ENCODE results near the gene HSP90AB1. TPM values are rescaled to one million over a fixed set of nuclear protein-coding genes. Genes with fewer than 3 reads are reported as not detected.

Gene HSP90AB1
- total RNA-seq, 1 donor from 2014 or later: 873 TPM

DNA sequence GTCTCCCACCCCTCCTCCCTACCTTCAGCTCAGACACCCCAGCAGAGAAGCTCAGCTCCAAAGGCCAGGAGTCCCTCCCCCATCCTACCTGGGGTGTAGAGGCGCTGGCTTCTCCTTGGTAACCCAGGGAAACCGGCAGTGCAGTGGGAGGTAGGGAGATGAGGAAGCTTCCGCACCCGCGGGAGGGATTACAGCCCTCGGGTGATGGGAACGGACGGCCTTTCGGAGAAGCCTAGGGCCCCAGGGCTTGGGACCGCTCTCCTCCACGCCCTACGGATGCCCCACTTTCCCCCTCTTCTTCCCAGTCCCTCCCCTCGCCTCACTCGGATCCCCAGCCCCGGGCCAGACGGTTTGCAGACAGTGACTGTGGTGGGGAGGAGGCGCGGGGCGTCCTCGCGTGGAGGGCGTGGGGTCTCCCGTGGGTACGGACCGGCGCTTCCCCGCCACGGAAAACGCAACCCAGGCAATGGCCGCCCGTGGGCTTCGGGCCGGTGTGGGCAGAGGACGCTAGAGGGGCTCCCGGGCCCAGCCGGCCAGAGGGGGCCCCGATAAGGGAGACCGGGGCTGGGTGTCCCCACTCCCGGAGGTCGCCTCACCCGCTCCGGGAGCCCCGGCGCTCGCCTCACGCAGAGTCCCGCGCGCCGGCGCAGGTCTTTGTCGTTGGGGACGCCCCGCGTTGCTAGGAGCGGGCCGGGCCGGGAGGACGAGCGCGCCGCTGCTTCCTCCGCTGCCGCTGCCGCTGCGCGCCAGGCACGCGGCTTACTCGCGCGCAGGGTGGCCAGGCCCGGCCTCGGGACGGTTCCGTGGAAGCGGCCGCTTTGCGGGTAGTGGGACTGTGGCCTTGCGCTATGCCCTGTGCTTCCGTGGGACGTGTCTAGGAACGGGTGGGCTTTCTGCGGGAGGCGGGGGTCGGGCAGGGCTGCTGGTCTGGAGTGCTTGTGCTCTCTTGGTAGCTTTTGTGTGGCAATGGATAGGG lies 50.5 kb downstream of the HSP90AB1 start:
- intact Hi-C loops (cut with micrococcal nuclease): no loop called here
- DNase-seq (peak; percentile 74), ATAC-seq (peak; percentile 88)

DNA sequence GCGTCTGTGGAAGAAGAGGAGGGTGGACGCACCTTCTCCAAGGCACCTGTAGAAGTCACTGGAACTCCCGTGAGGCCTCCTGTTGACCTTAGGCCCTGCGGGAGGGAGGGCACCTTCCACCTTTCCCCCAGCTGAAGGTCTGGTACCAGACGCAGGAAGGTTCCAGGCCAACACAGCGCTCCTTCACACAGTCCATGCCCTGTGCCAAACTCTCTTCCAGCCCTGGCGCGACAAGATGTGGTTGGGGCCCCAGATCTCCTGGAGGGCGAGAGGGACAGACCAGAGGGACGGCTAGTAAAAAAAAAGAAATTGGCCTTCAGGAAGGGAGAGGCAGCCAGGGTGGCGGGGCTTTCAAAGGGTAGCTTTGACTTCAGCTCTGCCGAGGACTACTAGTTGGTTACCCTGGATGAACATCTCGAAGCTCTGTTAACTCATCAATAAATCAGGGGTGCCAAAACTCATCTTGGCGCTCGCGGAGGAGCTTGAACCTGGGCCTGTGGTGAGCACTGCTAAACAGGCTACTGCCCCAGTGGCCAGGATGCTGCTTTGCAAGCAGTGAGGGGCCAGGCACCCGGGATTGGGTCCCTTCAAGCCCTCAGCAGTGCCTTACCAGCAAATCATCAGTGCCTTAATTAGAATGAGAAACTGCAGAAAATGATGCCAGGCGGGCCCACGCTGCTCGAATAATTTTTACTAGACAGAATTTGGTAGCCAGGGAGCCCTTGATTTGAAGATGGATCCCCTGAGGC lies 51.3 kb downstream of the HSP90AB1 start:
- peak; percentile 7 for ATAC-seq
- intact Hi-C loops (cut with micrococcal nuclease): no loop called here
- DNase-seq: no peak

DNA sequence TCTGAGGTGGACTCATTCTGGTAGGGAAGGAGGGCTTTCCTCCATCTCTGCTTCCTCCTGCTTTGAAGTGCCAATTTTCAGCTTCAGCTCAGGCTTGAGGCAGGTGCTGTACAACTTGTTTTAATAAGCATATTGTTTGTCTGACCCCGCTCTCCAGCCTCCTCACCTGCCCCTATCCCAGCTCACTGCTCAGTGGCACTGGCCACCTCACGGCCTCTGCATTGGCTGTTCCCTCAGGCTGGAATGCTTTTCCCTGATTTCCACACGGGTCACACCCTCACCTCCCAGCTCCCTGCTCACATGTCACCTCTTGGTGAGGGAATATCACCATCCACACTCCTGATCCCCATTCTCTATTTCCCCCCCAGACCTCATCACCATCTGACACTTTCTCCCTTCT lies 52.0 kb downstream of the HSP90AB1 start:
- intact Hi-C loops (cut with micrococcal nuclease): no loop called here
- ATAC-seq: no peak

DNA sequence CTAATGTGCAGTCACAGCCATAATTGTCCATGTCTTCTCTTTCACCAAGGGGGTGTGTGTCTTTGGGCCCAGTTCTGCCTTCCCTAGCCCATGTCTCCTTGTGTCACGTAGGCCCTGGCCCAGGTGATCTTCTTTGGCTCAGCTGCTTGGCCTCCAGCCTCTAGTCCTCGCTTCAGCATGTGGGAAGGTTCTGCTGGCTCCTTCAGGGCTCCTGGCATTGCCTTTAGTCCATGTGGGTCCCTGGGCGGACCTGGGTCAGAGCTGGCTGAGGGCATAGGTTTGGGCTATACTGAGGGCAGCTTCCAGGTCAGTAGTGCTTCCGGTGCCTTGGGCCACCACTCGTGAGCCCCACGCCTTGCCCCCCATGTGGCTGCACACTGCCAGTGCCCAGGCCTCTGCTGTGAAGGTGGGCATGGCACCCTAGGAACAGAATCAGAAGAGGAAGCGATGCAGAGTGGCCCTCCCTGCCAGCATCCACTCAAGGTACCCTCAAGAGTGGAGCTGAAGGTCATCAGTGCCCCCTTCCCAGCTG lies 53.5 kb downstream of the HSP90AB1 start:
- ATAC-seq: no peak
- DNase-seq: no peak
- intact Hi-C loops (cut with micrococcal nuclease): no loop called here

More for the DNA sequence above, 52.0 kb downstream of the HSP90AB1 start:
- no peak for DNase-seq

DNA sequence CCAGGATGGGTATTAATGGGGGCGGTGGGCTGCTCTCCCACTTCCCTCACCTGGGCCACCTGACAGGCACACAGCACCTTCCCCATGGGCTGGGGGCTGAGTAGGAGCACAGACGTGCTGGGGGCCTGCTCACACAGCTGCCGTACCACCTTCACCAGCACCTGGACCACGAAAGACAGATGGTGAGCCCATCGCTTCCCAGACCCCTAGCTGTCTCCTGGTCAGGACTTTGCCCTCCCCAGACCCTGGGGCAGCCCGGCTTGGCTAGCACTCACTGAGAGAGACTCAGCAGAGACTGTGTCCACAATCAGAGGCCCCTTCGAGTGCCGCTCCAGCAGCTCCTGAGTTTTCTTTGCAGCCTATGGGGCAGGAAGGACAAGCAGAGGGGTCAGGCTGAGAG lies 54.2 kb downstream of the HSP90AB1 start:
- no peak for DNase-seq
- intact Hi-C loops (cut with micrococcal nuclease): no loop called here
- no peak for ATAC-seq

DNA sequence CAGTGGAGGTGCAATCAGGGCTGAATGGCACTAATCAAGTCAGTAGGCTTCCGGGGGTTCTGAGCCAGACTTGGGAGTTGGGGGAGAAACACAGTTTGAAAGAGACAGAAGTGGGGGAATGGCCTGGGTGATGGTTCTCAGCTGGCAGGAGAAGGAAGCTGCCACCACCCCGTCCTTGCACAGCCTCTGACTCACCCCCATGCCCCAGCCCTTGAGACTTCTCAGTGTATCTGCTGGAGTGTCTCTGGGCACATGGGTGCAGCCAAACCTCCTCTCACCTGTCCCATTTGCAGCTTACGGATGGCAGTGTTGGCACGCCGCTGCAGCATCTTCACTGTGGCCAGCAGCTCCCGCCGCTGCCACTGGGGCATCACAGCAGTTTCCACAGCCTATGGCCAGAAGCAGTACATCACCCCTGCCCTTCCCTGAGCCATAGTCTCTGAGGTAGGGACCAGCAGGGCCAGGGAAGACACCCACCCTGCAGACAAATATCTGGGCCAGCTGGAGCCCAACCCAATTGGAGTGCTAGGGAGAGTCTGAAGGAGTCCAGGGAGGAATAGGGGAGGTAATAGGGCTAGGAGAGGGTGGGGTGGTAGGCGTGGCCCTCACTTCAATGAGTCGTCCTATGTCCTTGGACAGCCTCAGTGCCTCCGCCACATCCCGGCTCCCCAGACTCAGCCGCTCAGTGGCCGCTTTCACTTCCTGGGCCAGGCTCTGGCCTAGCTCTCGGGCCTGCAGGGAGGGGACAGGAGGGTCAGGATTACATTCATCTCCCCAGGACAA lies 55.1 kb downstream of the HSP90AB1 start:
- intact Hi-C loops (cut with micrococcal nuclease): no loop called here
- no peak for ATAC-seq
- no peak for DNase-seq

DNA sequence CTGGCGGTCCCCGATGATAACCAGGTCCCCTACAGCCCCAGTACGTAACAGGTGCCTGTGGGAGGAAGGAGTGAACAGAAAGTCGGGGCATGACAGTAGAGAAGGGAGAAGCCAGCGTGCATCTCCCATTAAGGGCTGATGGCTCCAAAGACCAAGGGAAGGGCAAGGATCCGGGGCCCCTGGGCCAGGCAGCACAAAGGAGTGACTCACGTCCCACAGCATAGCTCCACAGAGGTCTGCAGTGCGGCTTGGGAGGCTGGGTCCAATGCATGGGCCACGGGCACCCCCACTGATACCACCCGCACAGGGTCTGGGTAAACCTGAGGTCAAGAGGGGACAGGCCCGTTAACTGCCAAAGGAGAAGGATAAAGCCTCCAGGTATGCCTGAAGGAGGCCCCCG lies 56.0 kb downstream of the HSP90AB1 start:
- no peak for DNase-seq
- no peak for ATAC-seq

More for the DNA sequence above, 56.0 kb downstream of the HSP90AB1 start:
- intact Hi-C loops (cut with micrococcal nuclease): no loop called here

Other genes starting within 250 kb of the HSP90AB1 start
- 38.8 TPM for gene MRPL14, start 119.6 kb upstream of the HSP90AB1 start, total RNA-seq
- 47.3 TPM for gene TMEM63B, start 119.5 kb upstream of the HSP90AB1 start, total RNA-seq
- 0.40 TPM for gene CAPN11, start 88.3 kb upstream of the HSP90AB1 start, total RNA-seq
- gene MYMX, start 30.2 kb upstream of the HSP90AB1 start, total RNA-seq: 0.67 TPM
- 217 TPM for gene SLC29A1, start 23.5 kb upstream of the HSP90AB1 start, total RNA-seq
- 20.0 TPM for gene SLC35B2, start 10.4 kb downstream of the HSP90AB1 start, total RNA-seq
- gene NFKBIE, start 18.4 kb downstream of the HSP90AB1 start, total RNA-seq: 3.1 TPM
- not detected for gene TMEM151B, start 23.3 kb downstream of the HSP90AB1 start, total RNA-seq
- gene AARS2, start 66.2 kb downstream of the HSP90AB1 start, total RNA-seq: 11.5 TPM
- gene SPATS1, start 95.5 kb downstream of the HSP90AB1 start, total RNA-seq: not detected
- gene CDC5L, start 140.6 kb downstream of the HSP90AB1 start, total RNA-seq: 20.1 TPM